Activated naive CD8-positive, alpha-beta T cell treated with anti-CD3 and anti-CD28 coated beads, Interleukin-2, amount 10 ng/mL, durations not matched to agents 7 days and 5 days (primary cell): ENCODE measurements around the gene HSBP1L1. TPM values are rescaled to one million over a fixed set of nuclear protein-coding genes. Genes with fewer than 3 reads are reported as not detected.
A peak's percentile ranks its signal among the peaks of the same experiment; 100 is the strongest.

Source experiments
- ATAC-seq: fragments of 150-1000 bp; cut with Tn5 transposase; one replicate; pipeline ENCODE4 v1.10.0; 2021; ENCODE audit warnings: low read depth, moderate library complexity
- POLR2A ChIA-PET: fragments of 350-600 bp; sonication (Branson Sonifier 250); formaldehyde crosslinking; loops from one replicate; lab custom pipeline; 2021; ENCODE audit warnings: antibody characterized with exemption; lab: Charles Lee
- DNase-seq: peaks from one replicate; pipeline ENCODE4 v3.0.0; 2021
- H3K27ac Mint-ChIP-seq: one replicate; pipeline ENCODE4 v1.8.0; 2022; ENCODE audit warnings: mild to moderate bottlenecking, mixed read lengths
- H3K27me3 Mint-ChIP-seq: one replicate; pipeline ENCODE4 v1.8.0; 2022; ENCODE audit warnings: mild to moderate bottlenecking, moderate library complexity, mixed read lengths
- H3K36me3 Mint-ChIP-seq: one replicate; pipeline ENCODE4 v1.8.0; 2021; ENCODE audit warnings: mild to moderate bottlenecking, mixed read lengths
- H3K4me1 Mint-ChIP-seq: one replicate; pipeline ENCODE4 v1.8.0; 2021; ENCODE audit warnings: mixed read lengths
- H3K4me3 Mint-ChIP-seq: one replicate; pipeline ENCODE4 v1.8.0; 2022; ENCODE audit warnings: mild to moderate bottlenecking, moderate library complexity, mixed read lengths
- H3K9me3 Mint-ChIP-seq: one replicate; pipeline ENCODE4 v1.8.0; 2021; ENCODE audit warnings: mixed read lengths
- total RNA-seq, 2 experiments: library from RNA; stranded (reverse); gene quantifications; one replicate each; pipeline ENCODE4 v1.2.3, GENCODE V29; 2021

Gene HSBP1L1
- total RNA-seq, 2 experiments from 2014 or later: 14.0 to 18.0 TPM

DNA sequence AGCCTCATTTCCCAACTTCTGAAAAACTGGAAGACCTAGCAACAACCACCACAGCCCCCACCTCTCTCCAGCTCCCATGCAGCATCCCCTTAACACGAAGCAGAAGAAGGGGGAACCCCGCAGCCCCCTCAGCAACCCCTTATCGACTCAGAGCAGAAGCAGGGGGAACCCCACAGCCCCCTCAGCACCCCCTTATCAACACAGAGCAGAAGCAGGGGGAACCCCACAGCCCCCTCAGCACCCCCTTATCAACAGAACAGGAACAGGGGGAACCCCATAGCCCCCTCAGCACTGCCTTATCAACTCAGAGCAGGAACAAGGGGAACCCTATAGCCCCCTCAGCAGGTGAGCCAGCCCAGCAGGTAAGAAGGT is 19.7 kb upstream of the HSBP1L1 start:
- Mint-ChIP-seq H3K4me1 (peaks cover 20% of the 10 kb centered on the region), H3K27ac (peak overlapping the region; percentile 68), H3K27me3 (no peaks in the 10 kb centered on the region), H3K9me3 (no peaks in the 10 kb centered on the region), H3K4me3 (peak overlapping the region; percentile 44), H3K36me3 (peaks cover 13% of the 10 kb centered on the region)
- ATAC-seq (no peak), DNase-seq (peak; percentile 17)
- POLR2A ChIA-PET: no interaction called here

DNA sequence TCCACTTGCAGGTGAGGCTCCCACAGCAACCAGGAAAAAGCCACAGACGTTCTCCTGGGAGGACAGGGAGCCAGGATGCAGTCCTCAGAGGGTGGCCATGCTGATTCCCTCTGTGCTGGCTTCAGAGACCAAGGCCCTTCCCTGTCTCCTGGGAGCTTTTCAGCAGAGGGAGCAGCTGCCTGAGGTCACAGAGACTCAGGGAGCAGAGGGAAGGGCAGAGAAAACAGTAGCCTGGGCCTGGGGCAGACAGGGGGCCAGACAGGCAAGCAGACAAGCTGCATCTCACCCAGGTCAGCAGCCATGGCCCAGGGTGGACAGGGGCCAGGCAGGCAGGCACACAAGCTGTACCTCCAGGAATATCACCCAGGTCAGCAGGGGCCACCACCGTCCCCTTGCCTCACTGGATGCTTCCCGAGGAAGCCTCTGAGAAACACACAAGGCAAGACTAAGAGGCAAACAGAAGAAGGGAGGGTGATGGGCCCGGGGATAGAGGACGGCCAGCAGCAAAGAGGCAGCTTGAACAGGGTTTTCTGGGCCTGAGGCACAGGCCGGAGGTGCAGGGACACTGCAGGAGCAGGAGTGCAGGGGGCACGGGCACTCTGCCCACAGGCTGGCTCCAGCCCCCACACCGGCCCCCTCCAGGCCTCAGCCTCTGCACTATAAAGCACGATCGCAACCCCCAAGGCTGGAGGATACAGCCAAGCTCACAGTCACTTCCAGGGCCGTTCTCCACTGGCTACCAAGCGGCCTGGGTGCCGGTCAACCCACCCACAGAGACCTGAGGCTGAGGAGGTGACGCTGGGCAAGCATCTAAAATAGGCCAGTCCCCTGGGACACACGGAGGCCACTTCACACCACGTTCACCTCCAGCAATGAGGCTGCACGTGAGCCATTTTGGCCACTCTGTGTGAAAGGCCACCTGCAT is 19.1 kb upstream of the HSBP1L1 start:
- peaks cover 9% of the 10 kb centered on the region for H3K36me3 Mint-ChIP-seq
- H3K4me1 Mint-ChIP-seq: peaks cover 25% of the 10 kb centered on the region
- H3K4me3 Mint-ChIP-seq: no peak overlapping the region
- ATAC-seq (no peak), DNase-seq (peak; percentile 25)
- H3K9me3 Mint-ChIP-seq: no peaks in the 10 kb centered on the region
- no peaks in the 10 kb centered on the region for H3K27me3 Mint-ChIP-seq
- H3K27ac Mint-ChIP-seq: peak overlapping the region; percentile 68
- POLR2A ChIA-PET: no interaction called here

DNA sequence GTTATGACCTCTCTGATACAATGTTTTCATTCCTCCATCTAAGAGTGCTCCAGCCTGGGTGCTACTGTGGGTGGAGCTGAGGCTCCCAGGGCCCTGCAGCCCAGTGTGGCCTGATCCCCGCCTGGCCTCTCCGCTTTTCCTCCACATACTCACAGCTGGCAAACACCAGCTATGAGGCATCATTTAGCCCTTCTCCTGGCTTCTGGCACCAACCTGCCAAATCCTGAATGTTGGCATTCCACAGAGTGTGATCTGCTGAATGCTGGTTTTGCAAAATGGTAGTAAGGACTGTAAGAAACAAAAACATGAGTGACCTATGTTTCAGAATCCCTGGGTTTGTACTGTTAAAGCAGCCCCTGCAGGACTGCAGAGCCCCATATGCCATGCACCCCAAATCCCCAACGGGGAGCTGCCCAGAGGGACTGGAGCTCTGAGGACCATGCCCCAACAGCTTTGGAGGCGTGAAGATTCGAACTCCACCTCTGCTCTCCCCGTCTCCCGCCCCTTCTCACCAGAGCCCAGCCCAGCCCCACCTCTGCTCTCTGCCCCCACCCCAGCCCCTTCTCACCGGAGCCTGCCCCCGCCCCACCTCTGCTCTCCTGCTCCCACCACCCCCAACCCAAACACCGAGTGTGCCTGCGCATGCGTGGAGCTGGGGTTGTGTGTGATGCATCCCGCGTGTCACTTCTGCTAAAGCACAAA is 17.2 kb upstream of the HSBP1L1 start:
- DNase-seq: peak; percentile 12
- POLR2A ChIA-PET: no interaction called here
- Mint-ChIP-seq H3K4me1 (peaks cover 27% of the 10 kb centered on the region), H3K4me3 (no peak overlapping the region), H3K9me3 (no peaks in the 10 kb centered on the region), H3K27ac (no peak overlapping the region), H3K36me3 (peaks cover 4% of the 10 kb centered on the region), H3K27me3 (no peaks in the 10 kb centered on the region)
- no peak for ATAC-seq

DNA sequence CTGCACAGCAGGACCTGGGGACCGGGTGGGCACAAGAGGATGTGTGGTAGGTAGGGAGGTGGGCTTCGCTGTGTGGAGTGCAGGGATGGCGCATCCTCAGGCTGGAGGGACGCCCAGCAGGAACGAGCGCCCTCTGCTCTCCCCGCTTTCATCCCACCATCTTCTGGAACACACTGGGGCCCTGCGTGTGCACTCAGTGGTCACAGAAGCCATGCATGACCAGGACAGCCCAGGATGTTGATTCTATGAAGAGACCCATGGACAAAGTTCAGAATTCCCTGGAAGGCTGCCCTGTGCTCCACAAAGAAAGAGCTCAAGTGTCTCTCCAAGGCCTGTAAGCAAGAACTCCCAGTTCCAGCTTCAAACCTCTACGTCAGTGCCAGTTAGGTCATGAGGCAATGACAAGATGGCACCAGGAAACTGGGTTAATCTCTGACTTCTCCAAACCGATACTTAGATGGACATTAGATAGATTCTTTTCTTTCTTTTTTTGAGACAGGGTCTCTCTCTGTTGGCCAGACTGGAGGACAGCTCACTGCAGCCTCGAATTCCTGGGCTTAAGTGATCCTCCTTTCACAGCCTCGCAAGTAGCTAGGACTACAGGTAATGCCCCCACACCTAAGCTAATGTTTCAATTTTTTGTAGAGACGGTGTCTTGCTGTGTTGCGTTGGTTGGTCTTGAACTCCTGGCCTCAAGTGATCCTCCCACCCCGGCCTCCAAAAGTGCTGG is 16.4 kb upstream of the HSBP1L1 start:
- Mint-ChIP-seq H3K4me3 (no peak overlapping the region), H3K4me1 (peaks cover 27% of the 10 kb centered on the region), H3K9me3 (no peaks in the 10 kb centered on the region), H3K36me3 (peaks cover 4% of the 10 kb centered on the region), H3K27ac (no peak overlapping the region), H3K27me3 (no peaks in the 10 kb centered on the region)
- ATAC-seq (no peak), DNase-seq (no peak)
- POLR2A ChIA-PET: no interaction called here

DNA sequence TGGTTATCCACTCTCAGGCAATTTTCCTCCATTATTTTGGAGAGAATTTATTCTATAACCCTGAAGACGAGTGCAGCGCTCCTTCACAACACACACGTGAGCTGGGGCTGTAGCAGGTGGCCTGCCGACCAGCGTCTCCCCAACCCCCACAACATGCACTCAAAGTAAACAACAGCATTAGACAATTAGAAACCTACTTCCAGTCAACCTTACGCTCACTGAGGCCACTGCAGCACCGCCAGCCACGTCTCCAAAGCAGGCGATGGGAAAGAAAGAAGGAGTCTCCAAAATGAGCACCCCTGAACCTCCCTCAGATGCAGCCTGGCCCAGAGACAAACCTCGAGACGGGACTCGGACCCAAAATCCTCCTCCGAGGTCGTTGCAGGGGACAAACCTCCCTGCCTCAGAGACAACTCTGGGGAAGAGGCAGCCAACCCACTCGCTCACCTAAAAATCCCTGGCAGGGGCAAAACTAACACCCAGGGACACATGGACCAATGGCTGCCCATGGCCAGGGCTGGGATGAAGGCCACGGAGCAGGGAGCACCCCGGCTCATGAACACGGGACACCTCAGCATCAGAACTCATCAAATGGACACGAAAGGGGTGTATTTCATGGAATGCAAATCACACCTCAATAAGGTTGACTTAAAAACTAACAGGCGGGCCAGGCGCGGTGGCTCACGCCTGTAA is 15.6 kb upstream of the HSBP1L1 start:
- H3K27ac Mint-ChIP-seq: no peak overlapping the region
- no peak for DNase-seq
- ATAC-seq: no peak
- H3K9me3 Mint-ChIP-seq: no peaks in the 10 kb centered on the region
- POLR2A ChIA-PET: no interaction called here
- no peaks in the 10 kb centered on the region for H3K27me3 Mint-ChIP-seq
- peaks cover 4% of the 10 kb centered on the region for H3K36me3 Mint-ChIP-seq
- H3K4me3 Mint-ChIP-seq: no peak overlapping the region
- H3K4me1 Mint-ChIP-seq: peaks cover 27% of the 10 kb centered on the region

DNA sequence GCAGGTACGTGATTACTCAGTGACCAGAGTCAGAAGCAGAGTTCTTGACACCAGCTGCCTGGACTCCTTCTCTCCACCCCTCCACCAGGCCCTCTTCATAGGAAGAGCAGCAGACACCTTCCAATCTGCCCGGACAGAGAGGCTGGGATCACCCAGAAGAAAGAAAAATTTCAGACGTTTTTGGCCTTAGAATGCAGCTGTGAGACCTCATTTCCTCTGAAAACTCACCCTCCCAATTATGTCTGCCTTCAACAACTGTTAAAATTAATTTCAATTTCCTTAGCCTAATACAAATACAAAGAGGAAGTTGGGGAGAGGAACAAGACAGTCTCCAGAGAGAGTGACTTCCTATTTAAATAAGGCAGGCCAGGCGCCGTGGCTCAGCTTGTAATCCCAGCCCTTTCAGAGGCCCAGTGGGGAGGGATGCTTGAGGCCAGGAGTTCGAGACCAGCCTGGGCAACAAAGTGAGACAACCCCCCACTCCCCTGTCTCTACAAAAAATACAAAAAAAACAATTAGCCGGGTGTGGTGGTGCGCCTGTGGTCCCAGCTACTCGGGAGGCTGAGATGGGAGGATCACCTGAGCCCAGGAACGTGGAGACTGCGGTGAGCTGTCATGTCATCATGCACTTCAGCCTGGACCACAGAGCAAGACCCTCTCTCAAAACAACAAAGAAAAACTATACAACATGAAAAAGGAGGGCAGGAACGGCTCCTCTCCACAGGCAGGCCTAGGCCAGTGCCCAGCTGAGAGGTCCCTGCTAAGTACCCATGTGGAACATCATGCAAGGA is 14.6 kb upstream of the HSBP1L1 start:
- Mint-ChIP-seq H3K4me3 (peak overlapping the region; percentile 87), H3K27ac (peak overlapping the region; percentile 83), H3K9me3 (no peaks in the 10 kb centered on the region), H3K36me3 (peaks cover 4% of the 10 kb centered on the region), H3K27me3 (no peaks in the 10 kb centered on the region), H3K4me1 (peaks cover 21% of the 10 kb centered on the region)
- ATAC-seq (no peak), DNase-seq (peak; percentile 27)
- POLR2A ChIA-PET: interaction anchor here (1.3 kb wide), 1 partner anchor 84 kb away, joined by 3 read pairs; the partner anchor contains the start of gene RBFA

DNA sequence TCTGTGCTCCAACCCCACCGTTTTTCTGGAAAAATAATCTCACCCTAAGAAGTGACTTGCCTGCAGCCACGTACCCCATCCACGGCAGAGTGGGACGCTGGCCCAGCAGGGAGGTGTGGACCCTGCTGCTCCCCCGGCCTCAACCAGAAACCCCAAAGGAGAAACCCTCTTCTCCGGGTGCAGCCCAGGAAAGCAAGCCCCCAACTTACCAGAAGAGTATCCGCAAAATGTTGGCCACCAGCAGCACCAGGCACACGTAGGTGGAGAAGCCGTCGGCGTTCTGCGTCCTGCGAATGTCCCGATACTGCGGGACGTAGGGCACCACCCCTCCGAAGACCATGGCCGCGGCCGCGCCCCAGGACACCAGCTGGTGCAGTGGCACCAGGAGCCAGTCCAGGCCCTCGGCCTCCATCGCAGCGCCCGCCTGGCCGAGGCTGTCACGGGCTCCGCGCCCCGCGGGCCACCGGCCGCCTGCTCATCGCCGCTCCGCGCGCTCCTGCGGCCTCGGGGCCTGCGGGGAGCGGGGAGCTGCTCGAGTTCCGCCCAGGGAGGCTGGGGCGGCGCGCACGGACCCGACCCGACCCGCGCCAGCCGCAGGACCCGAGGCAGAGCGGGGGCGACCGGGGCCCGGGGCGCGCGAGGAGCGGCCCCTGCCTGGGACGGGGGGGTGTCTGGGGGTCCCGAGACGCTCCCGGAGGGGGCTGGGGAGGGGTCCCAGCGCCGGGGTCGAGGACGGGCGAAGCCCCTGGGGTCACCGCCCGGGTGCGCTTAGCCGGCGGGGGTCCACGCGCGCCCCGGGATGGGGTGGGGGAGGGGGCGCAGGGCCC is 13.7 kb upstream of the HSBP1L1 start:
- ATAC-seq (peak; percentile 22), DNase-seq (peak; percentile 66)
- Mint-ChIP-seq H3K4me3 (peak overlapping the region; percentile 87), H3K36me3 (peaks cover 4% of the 10 kb centered on the region), H3K9me3 (no peaks in the 10 kb centered on the region), H3K27me3 (no peaks in the 10 kb centered on the region), H3K27ac (peak overlapping the region; percentile 83), H3K4me1 (peaks cover 19% of the 10 kb centered on the region)
- POLR2A ChIA-PET: interaction anchor here (1.3 to 1.9 kb wide), 4 partner anchors 11 to 271 kb away, joined by 3 to 15 read pairs (median 5); partner anchors contain the start of genes CTDP1, RBFA and TXNL4A

DNA sequence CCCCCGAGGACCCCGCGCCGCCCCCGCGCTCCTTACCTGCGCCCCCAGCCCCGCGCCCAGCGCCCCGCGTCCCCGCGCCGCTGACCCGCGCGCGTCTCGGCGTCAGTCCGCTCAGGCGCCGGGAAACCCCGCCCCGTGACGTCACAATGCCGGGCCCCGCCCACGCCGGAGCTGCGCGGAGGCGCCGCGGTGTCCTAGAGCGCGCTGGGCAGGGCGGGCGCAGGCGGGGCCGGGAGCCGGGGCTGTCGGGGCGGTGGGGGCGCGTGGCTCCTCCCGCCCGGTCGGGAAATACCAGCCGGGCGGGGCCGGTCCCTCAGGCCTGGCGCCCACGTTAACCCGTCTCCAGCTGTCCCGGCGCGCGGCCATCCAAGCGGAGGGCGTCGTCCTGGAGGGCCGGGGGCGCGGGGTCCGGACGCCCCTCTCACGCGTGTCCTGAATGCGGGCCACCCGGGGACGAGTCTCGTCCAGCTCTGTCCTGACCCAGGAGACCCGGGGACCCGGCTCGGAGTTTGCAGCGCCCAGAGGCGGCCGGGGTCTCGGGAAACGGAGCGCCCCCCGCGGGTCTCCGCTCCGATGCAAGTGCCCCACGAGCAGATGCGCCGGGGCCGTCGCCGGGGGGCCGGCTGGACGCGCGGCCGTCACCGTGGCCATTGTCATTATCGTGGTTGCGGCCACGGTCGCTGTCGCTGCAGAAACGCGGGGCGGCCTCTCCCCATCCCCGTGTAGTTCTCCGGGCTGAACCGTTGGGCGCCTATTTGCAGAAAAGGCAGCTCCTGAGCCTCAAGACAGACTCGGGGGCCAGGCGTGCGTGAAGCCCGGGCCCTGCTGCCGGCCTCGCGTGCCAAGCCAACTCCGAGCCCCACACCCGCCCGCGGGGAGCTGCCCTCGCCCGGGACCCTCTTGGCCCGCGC is 12.6 kb upstream of the HSBP1L1 start, which contains the start of gene SLC66A2:
TSS of gene SLC66A2 (minus strand) at position 109 of the 911 bp plus-strand sequence. CDS start 727 bp downstream, outside the sequence.
- peak; percentile 89 for ATAC-seq
- Mint-ChIP-seq H3K4me3 (peak within 1 kb of the TSS; percentile 87), H3K36me3 (peaks cover 4% of the 10 kb centered on the region)

DNA sequence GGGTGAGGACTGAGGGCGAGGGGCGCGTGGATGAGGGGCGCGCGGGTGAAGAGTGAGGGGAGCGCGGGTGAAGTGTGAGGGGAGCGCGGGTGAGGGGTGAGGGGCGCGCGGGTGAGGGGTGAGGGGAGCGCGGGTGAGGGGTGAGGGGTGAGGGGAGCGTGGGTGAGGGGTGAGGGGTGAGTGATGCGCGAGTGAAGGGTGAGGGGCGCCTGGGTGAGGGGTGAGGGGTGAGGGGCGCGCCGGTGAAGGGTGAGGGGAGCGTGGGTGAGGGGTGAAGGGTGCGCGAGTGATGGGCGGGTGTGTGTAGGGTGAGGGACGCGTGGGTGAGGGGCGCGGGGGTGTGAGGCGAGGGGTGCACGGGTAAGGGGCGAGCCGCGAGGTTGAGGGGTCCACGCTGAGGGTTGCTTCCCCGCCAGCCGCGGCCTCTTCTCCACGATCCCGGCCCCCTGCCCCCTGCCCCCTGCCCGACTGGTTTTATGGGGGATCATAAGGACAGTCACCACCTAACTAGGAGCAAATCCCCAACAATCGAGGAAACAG is 11.9 kb upstream of the HSBP1L1 start:
- H3K4me1 Mint-ChIP-seq: peaks cover 15% of the 10 kb centered on the region
- peaks cover 4% of the 10 kb centered on the region for H3K36me3 Mint-ChIP-seq
- H3K27me3 Mint-ChIP-seq: peaks cover 2% of the 10 kb centered on the region
- H3K4me3 Mint-ChIP-seq: peak overlapping the region; percentile 28
- H3K27ac Mint-ChIP-seq: no peak overlapping the region
- DNase-seq (peak; percentile 20), ATAC-seq (no peak)
- H3K9me3 Mint-ChIP-seq: no peaks in the 10 kb centered on the region
- POLR2A ChIA-PET: interaction anchor here (1.5 to 1.9 kb wide), 2 partner anchors 12 to 35 kb away, joined by 4 to 15 read pairs; partner anchors contain the start of genes HSBP1L1 and TXNL4A

More for the DNA sequence above, 12.6 kb upstream of the HSBP1L1 start, which contains the start of gene SLC66A2:
- peak within 1 kb of the TSS; percentile 83 for H3K27ac Mint-ChIP-seq
- peak; percentile 99 for DNase-seq
- no peaks in the 10 kb centered on the region for H3K9me3 Mint-ChIP-seq
- POLR2A ChIA-PET: interaction anchor here (0.8 to 1.9 kb wide), 6 partner anchors 10 to 272 kb away, joined by 3 to 15 read pairs (median 4); partner anchors contain the start of genes CTDP1, HSBP1L1 and TXNL4A
- H3K4me1 Mint-ChIP-seq: peaks cover 15% of the 10 kb centered on the region
- peaks cover 2% of the 10 kb centered on the region for H3K27me3 Mint-ChIP-seq

DNA sequence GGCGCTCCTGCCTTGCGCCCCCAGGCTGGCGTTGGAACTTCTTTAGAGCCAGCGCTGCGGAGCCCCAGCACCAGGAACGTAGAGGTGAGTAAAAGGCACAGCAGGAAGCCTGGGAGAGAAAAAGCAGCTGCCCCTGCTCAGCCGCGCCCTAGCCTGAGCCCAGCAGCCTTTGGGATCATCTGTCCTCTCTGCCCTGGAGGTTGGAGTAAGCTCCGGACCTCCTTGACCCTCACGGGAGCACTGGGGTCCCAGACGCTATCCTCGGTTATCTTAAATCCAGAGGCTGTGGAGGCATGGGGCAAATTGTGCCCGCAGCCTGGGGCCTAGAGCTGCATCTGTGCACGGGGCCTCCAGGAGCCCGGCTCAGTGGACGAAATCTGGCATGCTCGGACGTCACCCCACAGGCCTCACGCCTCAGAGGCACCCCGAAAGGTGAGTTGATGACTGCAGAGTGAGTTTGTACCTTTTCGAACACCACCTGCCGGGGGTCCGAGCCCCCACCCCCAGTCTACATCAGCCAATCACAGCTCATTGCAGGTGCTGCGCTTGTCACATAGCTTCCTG is 11.4 kb upstream of the HSBP1L1 start:
- H3K4me3 Mint-ChIP-seq: no peak overlapping the region
- peaks cover 2% of the 10 kb centered on the region for H3K27me3 Mint-ChIP-seq
- H3K9me3 Mint-ChIP-seq: no peaks in the 10 kb centered on the region
- H3K36me3 Mint-ChIP-seq: peaks cover 4% of the 10 kb centered on the region
- POLR2A ChIA-PET: interaction anchor here (0.6 to 1.5 kb wide), 2 partner anchors 11 to 35 kb away, joined by 4 read pairs; partner anchors contain the start of gene HSBP1L1
- DNase-seq (peak; percentile 27), ATAC-seq (no peak)
- peaks cover 15% of the 10 kb centered on the region for H3K4me1 Mint-ChIP-seq
- no peak overlapping the region for H3K27ac Mint-ChIP-seq
